ENCODE measurements around the gene BMP8B.
"Not testable (repeated sequence)": the region's sequence is repeated elsewhere in the genome, so short reads cannot be mapped to it uniquely, and the experiment has no call there.

BMP8B gene

DNA sequence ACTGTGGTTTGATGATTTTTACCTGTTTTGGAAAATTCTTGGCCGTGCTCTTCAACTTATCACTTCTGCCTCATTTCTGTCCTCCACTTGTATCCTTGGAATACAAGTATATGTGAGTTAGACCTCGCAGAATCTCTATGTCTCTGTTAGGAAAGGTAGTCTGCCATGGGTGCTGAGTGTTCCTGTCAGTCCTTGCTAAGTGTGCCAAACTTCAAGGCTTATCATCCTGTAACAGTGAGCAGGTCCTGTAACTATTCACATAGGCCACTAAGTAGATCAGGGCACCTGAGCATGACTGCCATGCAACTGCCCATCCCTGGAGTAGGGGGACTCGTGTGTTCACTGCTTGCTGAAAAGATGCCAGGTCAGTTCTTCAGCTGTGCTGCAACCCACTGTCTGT, 24.2 kb upstream of the BMP8B start:
- no peak for DNase-seq

DNA sequence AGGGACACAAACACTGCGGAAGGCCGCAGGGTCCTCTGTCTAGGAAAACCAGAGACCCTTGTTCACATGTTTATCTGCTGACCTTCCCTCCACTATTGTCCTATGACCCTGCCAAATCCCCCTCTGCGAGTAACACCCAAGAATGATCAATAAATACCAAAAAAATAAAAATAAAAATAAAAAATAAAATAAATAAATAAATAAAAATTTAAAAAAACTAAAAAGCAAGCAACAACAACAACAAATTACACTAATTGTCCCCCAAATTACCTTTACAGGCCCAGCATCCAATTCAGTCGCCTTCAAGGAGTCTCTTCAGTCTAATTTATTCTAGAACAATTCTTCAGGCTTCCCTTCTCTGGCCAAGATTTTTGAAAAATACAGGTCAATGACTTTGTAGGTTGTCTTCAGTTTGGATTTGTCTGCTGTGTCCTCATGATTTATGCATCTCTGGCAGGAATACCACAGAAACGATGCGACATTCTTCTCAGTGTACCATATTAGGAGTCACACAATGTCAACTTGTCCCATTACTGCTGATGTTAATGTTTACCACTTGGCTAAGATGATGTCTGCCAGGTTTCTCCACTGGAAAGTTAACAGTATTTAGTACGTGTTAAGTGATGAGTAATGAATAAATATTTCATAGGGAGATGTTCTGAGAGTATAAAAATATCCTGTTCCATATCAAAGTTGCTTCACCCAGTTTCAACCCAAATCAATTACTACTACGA, 20.3 kb upstream of the BMP8B start:
- no peak for DNase-seq

DNA sequence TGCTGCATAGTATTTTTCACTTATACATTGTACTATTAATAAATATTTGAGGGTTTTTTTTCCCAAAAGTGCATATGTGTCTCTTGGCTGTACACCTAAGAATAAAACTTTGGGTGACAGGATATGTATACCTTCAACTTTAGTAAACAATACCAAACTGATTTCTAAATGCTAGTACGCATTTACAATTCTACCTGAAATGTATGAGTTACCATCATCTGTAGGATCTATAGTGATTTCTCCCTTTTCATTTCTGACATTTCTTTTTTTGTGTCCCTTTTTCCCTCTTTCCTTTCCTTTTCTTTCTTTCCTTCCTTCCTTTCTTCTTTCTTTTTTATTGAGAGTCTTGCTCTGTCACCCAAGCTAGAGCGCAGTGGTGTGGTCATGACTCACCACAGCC, 16.7 kb upstream of the BMP8B start:
- DNase-seq: no peak

DNA sequence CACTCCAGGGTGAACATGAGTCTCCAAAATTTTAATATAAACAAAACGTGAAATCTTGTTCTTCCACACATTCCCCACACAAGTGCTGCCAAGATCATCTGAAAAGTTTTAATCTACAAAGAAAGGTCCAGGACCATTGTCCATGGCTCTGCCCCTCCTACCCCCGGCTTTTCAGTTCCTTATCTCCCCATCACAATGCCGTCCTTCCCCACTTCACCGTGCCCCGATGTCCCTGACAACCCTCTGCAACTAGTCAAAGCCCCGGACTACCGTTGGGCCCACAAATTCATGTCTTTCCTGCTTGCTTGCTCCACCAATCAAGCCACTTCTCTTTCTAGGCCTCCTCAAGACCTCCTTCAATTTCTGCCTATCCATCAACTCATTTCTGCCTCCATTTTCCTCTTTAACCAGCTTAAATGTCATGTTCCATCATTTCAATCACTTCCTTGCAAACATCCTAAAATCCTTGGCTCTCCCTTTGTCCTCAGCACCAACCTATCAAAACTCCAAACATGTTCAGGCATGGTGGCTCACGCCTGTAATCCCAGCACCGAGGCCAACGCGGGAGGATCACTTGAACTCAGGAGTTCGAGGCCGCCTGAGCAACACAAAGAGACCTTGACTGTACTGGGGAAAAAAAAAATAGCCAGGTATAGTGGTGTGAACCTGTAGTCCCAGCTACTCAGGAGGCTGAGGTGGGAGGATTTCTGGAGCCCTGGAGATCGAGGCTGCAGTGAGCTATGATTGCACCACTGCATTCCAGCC, 14.0 kb upstream of the BMP8B start:
- no peak for DNase-seq

DNA sequence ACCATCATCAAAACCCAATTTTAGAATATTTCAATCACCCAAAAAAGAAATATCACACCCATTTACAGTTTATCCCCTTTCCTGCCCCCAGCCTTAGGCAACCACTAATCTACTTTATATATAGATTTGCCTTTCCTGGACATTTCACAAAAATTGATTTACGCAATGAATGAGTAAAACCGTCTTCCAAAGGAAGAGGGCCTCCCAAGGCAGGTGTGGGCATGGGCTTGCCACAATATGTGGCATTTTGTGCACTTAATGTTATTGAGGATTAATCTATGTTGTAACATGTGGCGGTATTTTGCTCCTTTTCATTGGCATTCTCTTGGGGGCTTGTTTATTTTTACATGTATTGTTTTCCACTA, 11.8 kb upstream of the BMP8B start:
- no peak for DNase-seq

DNA sequence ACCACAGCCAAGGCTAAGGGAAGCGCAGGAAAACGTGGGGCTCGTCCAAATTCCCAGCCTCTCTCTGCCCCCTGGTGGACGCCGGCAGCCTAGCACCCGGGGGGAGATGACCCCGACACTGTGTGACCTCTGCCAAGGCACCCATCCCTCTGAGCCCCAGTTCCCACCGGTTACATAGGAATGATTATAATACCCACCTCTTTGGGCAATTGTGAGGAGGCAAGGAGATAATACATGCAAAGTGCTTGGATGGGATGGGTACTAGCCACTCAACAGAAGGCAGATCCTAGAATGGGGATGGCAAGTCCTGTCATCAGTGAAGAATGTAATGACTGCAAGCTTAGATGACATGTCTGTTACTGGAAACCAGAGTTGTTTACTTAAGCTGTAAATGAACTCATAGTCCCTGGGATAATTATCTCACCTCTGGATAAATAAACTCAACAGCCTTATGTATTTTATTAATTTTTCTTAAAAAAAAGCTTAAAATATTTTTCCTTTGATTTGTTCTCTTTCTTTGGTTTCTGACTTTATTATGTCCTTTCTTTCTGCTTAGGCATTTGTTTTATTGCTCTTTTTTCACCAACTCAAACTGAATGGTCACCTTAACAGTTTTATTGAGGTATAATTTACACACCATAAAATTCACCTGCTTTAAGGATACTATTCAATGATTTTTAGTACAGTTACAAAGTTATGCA, 11.3 kb upstream of the BMP8B start:
- DNase-seq: peak; percentile 52

DNA sequence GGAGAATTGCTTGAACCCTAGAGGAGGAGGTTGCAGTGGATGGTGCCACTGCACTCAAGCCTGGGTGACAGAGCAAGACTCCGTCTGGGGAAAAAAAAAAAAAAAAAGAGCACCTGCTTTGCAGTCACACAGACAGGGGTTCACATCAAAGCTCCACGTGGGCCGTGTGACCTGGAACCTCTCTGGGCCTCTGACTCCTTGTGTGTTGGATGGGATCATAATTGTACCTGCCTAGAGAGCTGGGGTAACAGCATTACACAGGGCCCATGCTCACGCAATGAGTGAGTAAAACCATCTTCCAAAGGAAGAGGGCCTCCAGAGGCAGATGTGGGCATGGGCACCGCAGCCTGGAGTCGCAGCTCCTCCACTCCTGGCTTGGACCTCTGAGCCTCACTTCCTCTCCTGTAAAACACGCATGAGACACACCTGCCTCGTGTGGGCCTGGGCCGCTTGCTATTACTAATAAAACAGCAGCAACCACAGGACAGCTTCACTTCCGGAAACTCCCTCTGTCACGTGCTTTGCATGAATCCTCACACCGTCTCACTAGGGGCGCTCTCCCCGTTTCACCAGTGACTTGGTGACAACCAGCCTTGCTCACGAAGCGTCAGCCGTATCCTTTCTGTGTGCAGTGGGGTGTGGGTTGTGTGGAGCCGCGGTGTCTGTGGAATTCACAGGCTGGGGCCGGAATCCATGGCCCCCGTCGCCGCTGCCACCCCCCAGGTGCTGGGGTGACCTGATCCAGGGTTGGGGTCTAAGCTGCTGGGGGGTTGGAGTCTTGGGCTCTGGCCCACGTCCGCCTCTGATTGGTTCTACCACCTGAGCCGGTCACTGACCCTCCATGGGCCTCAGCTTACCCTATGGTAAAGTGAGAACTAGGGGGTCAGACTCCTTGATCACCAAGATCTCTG, 10.4 kb upstream of the BMP8B start:
- DNase-seq: not testable (repeated sequence)

DNA sequence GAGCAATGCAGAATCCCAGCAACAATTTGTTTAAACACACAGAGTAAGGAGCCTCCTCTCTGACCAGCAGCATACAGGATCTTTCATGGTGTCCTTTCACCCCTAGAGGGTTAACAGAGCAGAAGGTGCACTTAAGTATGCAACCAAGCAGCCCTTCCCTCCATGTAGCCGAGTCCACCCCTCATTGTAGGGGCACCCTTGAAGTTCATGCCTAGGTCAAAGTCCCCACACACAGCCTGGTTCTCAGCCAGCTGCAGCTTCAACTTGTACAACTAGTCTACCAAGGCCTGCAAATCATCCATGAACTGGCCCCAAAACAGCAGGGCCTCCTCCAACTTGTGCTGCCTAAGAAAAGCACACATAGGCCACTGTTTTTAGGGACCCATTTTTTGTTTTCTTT, 7.0 kb upstream of the BMP8B start:
- no peak for DNase-seq

DNA sequence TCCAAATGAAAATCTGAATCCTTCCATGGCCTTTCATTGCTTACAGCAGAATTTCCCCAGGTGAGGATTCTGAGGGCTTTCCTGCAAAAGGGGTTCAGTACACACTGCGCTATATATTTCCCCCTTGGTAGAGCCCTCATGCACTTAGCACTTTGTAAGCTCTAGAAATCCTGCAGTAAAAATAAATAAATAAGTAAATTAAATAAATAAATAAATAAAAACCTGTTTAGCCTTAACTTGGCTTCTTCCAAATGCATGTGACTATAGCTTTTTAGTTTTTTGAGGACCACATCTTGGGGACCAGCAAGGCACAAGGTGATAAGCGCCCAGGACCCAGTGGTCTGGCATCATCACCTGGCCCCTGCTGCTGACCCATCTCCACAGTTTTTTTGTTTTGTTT, 3.2 kb upstream of the BMP8B start:
- DNase-seq: no peak

DNA sequence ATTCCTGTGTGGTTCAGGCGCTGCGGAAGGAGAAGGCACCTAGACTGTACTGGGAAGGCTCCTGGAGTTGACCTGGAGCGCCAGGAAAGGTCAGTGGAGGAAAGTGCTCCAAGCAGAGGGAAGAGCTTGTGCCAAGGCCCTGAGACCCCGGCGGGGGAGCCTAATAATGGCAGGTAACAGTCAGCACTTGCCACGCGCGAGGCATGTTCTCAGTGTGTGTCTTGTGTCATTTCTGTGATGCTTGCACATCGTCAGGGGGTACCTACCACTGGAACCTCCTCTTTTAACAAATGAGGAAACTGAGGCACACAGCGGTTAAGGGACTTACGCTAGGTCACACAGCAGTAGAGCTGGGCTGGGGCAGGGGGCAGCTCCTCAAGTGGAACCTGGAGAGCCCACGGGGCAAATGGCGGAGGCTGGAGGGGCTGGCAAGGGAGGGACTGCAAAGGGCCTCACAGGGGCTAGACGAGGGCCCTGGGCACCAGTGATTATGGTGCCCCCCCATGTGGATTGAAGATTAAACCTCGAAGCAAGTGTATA, 976 bp upstream of the BMP8B start:
- DNase-seq: no peak

DNA sequence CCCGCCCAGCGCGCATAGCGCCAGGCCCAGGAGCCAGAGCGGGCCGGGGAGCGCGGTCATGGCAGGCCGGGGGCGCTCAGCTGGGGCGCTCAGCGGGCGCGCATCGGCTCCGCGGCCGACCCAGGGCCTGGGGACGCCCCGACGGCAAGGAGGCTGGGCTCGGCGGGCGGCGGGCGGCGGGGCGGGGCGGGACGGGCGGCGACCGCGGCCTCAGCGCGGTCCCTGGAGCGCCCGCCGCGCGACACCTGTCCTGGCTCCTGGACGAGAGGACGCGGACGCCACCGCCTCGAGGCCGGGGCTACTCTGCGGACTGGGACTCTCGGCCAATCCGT, 273 bp downstream of the BMP8B start:
- no peak for DNase-seq

DNA sequence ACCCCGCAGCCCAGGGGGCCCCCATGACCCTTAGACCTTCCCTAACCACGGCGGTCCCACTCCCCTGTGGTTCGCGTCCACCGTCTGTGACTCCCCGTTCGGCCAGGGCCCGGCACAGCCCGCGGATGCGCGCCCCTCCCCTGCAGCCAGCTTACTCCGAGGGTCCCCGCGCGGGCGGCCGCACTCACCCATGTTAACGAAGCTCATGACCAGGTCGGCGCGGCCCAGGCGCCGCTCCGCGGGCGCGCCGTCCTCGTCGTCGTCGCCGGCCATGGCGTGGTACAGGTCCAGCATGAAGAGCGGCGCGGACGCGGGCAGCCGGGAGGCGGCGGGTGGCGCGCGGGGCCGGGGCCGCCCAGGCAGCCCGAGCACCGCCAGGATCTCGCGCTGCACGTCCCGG, 701 bp downstream of the BMP8B start:
- not testable (repeated sequence) for DNase-seq

DNA sequence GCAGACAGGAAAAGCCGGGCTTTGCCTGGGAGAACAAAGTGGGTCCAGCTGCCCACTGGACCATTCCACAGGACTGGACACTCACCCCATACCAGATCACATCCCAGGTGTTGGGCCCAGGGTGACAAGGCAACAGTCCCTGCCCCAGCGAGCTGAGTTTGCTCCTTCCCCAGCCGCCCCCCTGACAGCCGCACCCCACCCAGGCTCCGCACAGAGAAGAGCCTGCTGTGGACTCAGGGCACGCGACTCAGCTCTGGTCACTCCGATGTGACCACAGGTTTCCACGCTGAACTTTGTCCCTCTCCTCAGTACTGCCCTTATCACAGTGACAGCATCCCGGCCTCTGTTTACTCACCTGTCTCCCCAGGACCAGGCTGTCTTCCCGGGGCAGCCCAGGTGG, 1.2 kb downstream of the BMP8B start:
- no peak for DNase-seq

DNA sequence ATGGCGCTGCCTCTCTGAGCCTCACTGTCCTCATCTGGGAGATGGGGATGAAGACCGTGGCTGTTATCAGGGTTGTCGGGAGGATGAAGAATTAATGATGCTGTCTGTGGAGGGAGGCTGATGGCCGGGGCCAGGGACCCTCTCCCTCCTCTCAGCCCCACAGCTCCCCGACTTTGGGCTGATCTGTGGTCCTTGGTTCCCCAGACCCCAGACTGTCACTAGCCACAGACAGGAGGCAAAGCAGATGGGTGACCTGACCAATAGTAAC, 1.6 kb downstream of the BMP8B start:
- not testable (repeated sequence) for DNase-seq

DNA sequence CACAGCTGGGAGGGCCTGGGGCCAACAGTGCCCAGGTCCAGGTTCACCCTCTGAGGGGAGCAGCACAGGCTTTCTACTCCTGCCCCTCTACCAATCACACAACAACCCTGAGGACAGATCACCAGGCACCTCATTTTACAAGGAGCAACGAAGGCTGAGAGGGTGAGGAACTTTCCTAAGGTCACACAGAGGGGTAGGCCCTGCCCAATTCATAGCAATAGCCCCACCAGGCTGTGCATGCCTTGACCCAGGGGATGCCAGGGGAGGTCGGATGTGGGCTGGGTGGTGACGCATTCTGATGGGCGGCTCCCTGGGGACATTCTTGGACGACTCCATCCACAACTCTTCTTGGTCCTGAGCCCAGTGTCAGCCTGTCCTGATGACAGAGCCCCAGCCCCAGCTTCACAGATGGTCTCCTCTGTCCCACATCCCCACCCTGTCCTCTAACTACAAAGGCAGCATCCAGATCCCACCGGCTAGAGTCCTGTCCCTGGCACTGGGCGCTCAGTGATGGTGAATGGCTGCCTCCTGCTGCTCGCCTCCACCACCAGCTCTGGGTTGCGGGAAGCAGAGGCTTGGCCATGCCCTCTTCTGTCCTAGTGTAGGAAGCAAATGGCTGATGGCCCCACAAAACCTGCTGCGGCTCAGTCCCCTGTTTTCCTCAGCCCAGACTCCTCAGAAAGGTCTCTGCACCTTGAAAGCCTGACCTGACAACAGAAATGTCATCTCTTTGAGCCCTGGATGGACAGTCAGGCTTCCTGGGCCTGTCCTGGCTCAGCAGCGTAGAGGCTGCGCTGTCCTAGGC, 2.2 kb downstream of the BMP8B start:
- DNase-seq: not testable (repeated sequence)

DNA sequence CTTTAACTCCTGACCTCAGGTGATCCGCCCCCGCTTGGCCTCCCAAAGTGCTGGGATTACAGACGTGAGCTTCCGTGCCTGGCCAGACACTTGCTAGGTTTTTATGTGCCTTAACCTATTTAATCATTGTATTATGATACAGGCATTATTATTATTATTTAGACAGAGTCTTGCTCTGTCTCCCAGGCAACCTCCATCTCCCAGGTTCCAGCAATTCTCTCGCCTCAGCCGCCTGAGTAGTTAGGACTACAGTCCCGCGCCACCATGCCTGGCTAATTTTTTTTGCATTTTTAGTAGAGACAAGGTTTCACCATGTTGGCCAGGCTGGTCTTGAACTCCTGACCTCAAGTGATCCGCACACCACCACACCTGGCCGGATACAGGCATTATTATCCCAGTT, 6.0 kb downstream of the BMP8B start:
- DNase-seq: not testable (repeated sequence)

DNA sequence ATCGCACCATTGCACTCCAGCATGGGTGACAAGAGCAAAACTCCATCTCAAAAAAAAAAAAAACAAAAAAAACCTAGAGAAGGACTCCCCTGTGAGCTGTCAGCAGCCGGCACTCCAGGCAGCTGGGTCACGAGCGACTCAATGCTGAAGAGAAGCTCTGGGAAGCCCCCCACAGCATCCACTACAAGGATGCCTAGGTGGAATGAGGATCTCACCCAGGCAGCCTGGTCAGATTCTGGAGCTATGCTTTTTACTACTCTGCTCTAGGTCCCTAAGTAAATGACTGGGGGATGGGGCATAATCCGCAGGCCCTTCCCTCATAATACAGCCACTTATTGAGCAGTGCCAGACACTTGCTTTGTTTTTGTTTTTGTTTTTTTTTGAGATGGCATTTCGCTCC, 6.6 kb downstream of the BMP8B start:
- DNase-seq: no peak

DNA sequence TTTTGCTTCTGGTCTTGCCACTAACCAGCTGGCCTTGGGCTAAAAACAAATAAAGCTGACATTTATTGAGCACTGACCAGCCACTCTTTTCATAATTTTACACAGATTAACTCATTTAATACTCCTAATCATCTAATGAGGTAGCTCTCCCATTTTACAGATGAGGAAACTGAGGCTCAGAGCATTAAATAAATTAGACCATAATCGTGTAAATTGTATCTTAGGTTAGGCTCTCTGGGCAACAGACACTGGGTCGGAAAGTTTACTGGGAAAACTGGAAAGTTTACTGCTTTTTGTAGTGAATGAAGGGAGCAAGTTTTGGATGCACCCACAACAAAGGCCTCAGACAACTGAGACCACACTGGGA, 7.3 kb downstream of the BMP8B start:
- DNase-seq: no peak

DNA sequence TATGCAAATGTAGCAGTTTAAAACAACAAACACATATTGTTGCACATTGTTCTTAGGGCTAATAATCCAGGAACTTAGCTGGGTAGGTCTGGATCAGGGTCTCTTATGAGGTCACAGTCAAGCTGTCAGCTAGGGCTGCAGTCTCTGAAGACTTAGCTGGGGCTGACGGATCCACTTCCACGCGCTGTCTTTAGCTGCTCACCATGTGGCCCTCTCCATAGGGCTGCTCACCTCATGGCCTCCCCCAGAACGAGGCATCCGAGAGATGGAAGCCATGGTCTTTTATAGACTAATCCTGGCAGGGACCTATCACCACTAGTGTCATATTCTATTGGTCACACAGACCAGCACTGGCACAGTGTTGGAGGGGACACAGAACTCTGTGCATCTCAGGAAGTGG, 8.8 kb downstream of the BMP8B start:
- no peak for DNase-seq

DNA sequence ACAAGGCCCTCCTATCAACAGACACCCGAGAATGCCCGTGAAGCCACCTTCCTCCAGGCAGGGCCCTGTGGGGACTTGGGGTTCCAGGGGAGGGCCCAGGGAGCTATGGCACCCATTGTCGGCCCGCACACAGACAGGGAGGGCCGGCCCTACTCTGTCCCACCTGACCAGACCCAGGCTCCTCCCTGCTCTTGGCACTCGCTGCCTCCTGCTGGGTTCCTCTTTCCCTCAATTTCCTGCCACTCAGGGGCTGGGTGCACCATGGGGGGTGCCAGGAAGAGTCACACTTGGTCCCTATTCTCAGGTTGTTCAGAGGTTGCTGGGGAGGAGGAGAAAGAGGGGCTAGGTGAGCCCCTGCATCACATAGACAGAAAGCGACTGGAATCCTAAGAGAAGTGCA, 9.5 kb downstream of the BMP8B start:
- DNase-seq: no peak

DNA sequence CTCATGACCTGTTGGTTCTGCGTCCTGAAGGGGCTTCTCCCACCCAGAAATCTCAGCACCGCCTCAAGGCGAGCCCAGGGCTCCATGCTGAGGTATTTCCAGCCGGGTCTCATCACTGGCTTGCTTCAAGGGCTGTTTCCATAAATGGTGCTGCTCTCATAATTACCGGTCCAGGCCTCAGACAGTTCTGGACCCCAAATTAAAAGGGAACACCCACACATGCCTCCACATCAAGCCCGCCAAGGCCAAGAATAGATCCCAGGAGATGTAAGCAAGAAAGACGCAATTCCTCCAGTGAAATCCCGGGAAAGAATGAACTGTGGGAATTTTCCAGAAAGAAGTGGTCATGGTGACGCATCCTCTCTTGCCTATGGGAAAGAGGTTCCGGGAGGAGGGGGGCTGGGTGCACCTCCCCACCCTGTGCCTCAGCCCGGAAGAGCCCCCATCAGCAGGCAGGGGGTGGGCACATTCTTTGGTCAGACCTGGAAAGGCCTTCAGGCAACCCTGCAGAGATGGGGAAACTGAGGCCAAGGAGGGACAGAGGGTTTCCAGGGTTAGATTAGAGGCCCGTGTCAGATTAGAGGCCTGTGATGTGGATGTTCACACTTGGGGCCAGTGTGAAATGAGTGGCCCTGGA, 10.1 kb downstream of the BMP8B start:
- DNase-seq: not testable (repeated sequence)

DNA sequence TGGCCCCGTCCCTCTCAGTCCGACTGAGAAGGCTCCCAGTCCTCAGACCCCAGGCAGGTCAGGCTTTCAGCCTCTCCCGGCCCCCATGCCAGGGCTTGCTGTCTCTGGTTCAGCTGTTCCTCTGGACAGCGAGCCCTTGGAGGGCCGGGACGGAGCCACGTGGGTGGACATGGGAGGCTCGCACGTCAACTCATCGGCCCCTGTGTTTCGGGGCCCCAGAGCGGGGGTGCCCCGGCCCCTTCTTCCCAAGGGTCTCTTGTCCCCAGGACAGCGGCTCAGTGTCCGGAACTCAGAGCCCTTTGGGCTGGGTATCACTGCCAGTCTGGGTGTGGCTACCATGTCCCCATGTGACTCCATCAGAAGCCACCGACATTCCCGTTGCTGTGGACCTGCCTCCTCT, 10.8 kb downstream of the BMP8B start:
- DNase-seq: not testable (repeated sequence)
